Kidney epithelial cell (primary cell): ENCODE results near the gene EP400. TPM values are rescaled to one million over a fixed set of nuclear protein-coding genes. Genes with fewer than 3 reads are reported as not detected.

Experiments
- DNase-seq: peaks from one replicate; pipeline ENCODE4 v3.0.0-alpha.2; 2010; ENCODE audit warnings: low read depth
- H3K27me3 ChIP-seq: 2 replicates; pipeline ENCODE4 v1.6.0; 2011; ENCODE audit warnings: low read length; ENCODE audit not compliant: control insufficient read depth, insufficient read depth
- H3K36me3 ChIP-seq: 2 replicates; pipeline ENCODE4 v1.5.1; 2011; ENCODE audit warnings: low read length; ENCODE audit not compliant: control insufficient read depth, insufficient read depth
- H3K4me3 ChIP-seq: 2 replicates; pipeline ENCODE4 v1.5.1; 2011; ENCODE audit warnings: low read depth, mild to moderate bottlenecking, control low read depth, low read length
- CTCF ChIP-seq: IDR thresholded peaks from 2 replicates; pipeline ENCODE4 v1.5.1; 2011; ENCODE audit warnings: mild to moderate bottlenecking, moderate library complexity, low read length, control low read depth, inconsistent platforms; ENCODE audit not compliant: insufficient read depth, poor library complexity, severe bottlenecking
- total RNA-seq: library from RNA; depleted of rRNA; stranded (reverse); fragments of >200 nt; gene quantifications from 2 replicates; pipeline ENCODE4 v1.2.3, GENCODE V29; 2015

EP400 gene
- total RNA-seq, 1 donor from 2014 or later = 21.4 TPM

GRCh38 chr12:131911851-131912477, 37.8 kb upstream of the EP400 start:
- peaks cover 2% of the 10 kb centered on the region for H3K36me3 ChIP-seq
- no peak overlapping the region for H3K4me3 ChIP-seq
- no peak for TF ChIP-seq CTCF
- DNase-seq = no peak
- H3K27me3 ChIP-seq = no peaks in the 10 kb centered on the region

GRCh38 chr12:131912518-131913274, 37.0 kb upstream of the EP400 start:
- no peak for DNase-seq
- Histone ChIP-seq H3K27me3 (no peaks in the 10 kb centered on the region), H3K4me3 (no peak overlapping the region), H3K36me3 (peaks cover 2% of the 10 kb centered on the region)
- peak; percentile 5 for TF ChIP-seq CTCF

GRCh38 chr12:131913666-131914065, 36.1 kb upstream of the EP400 start:
- no peak for DNase-seq
- peaks cover 2% of the 10 kb centered on the region for H3K36me3 ChIP-seq
- no peak overlapping the region for H3K4me3 ChIP-seq
- H3K27me3 ChIP-seq = no peaks in the 10 kb centered on the region
- no peak for TF ChIP-seq CTCF

GRCh38 chr12:131914179-131914702, 35.5 kb upstream of the EP400 start:
- Histone ChIP-seq H3K36me3 (peaks cover 3% of the 10 kb centered on the region), H3K4me3 (no peak overlapping the region), H3K27me3 (no peaks in the 10 kb centered on the region)
- no peak for TF ChIP-seq CTCF
- DNase-seq = no peak

- DNase-seq = no peak
- Histone ChIP-seq H3K4me3 (no peak overlapping the region), H3K36me3 (peaks cover 3% of the 10 kb centered on the region), H3K27me3 (no peaks in the 10 kb centered on the region)
- no peak for TF ChIP-seq CTCF
These were observed 34.6 kb upstream of the EP400 start for GRCh38 chr12:131915000-131915689.
